Fibroblast of the conjunctiva (primary cell): Measurements from ENCODE around the gene PDE10A.
"Not testable (repeated sequence)": the region's sequence is repeated elsewhere in the genome, so short reads cannot be mapped to it uniquely, and the experiment has no call there.

Experiments
- DNase-seq: peaks from one replicate; pipeline ENCODE4 v3.0.0-alpha.2; 2010; ENCODE audit warnings: low read depth

The PDE10A gene

DNA sequence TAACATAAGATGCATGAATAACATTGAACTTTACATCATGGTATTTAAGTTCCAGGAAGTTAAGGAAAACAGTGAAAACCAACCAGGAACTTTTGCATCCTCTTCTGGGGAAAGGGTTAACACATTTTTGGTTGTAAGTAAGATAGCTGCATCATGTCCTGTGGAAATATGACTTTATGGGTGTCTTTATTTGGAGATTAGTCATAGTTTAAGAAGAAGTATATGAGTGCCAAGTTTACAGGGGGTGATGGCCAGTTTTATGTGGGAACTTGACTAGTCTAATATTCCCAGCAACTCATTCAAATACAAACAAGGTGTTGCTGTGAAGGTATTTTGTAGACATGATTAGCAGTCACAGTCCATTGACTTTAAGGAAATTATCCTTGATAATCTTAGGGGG is 78.0 kb downstream of the PDE10A start:
- no peak for DNase-seq

DNA sequence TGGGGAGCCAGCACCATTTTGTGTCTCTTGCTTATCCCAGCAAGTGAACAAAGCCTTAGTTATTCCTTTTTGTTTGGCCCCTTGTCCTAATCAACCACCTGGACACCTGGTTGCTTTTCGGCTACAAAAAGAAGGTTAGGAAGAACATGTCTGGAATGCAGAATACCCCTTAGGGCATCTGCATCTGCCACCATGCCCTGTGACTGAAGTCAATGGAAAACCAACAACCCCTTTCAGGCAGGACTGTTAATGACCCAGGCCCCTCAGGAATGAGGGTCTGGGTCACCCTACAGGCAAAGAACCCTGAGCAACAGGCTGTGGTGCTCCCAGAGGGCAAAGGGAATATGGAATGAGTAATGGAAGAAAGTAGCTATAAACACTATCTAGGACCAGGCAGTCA is 78.5 kb downstream of the PDE10A start:
- DNase-seq: no peak

DNA sequence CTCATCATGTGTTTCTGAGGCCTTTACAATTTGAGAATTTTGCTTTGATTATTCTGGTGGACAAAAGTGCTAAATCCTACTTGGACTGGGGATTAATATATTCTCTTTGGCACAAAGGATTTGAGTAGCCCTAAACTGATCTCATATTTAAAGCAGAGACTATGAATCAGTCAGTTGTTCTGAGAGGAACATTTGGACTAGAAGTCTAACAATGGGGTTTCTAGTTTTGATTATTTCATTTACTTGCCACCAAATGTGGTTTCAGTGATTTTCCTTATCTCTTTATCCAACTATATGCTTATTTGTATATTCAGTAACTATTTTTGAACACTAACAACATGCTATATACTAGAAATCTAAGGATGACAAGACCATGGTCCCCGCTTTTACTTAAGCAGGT is 81.4 kb downstream of the PDE10A start:
- DNase-seq: no peak

DNA sequence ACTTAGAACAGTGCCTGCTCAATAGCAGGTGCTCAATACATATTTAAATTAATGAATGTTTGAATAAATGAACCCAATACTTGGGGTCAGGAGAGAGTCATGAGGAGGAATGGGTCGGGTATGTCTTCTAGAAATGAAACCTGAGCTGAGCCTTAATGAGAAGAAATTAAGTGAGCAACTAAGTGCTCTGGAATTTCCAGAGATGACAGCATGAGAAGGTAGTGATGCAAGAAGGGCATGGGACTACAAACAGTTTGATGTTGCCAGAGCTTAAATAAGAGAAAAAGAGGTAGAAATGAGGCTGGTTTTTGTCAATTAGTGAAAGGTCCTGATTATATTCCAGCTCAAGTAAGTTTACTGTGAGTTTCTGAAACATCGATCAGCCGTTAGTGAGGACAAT is 82.9 kb downstream of the PDE10A start:
- no peak for DNase-seq

DNA sequence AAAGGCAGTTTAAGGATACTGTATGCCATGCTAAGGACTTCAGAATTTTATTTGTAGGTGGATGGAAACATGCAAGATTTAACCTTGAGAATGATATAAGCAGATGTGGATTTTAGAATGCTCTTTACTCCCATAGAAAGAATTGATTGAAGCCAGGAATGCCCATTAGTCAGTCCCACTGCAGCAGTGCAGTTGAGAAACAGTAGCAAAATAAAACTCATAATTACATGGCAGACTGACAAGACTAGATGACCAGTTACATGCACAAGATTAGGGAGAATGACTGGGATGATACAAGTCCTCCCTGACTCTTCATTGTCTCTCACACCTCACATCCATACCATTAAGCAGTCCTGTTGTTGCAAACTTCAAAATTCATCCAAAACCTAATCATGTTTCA is 83.9 kb downstream of the PDE10A start:
- DNase-seq: no peak

DNA sequence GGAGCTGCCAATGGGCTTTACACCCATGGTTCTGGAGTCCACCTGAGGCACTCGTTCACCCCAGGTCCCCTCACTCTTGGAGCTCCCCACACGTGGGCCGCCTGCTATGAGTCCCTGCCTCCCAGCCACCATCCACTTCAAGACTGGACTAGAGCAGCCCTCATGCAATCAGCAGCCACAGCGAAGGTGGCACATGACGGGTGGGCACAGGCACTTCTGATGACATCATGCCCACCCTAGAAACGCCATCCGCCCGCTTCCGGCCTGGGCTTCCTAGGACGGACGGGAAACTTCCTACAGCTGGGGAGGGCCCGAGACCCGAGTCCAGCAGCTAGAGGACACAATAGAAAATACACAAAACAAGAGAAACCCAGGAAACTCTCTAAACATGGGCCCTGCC is 85.5 kb downstream of the PDE10A start:
- DNase-seq: no peak

DNA sequence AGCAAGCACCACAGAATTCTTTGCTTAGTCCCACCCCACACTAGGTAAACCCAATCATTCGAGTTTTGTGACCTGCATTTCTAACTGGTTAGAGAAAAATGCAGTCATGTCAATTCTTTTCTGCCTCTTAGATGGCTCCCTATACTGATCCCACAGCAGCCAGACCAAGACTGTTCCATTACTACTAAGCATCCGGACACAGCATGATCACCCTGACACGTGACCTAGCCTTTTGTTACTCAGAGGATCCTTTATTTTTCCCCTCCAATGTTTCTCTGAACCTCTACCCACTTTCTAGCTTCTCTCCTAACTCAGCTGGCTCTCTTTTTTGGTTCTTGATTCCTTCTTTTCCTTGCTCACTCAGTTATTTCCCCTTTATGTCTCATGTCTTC is 87.9 kb downstream of the PDE10A start:
- DNase-seq: no peak

DNA sequence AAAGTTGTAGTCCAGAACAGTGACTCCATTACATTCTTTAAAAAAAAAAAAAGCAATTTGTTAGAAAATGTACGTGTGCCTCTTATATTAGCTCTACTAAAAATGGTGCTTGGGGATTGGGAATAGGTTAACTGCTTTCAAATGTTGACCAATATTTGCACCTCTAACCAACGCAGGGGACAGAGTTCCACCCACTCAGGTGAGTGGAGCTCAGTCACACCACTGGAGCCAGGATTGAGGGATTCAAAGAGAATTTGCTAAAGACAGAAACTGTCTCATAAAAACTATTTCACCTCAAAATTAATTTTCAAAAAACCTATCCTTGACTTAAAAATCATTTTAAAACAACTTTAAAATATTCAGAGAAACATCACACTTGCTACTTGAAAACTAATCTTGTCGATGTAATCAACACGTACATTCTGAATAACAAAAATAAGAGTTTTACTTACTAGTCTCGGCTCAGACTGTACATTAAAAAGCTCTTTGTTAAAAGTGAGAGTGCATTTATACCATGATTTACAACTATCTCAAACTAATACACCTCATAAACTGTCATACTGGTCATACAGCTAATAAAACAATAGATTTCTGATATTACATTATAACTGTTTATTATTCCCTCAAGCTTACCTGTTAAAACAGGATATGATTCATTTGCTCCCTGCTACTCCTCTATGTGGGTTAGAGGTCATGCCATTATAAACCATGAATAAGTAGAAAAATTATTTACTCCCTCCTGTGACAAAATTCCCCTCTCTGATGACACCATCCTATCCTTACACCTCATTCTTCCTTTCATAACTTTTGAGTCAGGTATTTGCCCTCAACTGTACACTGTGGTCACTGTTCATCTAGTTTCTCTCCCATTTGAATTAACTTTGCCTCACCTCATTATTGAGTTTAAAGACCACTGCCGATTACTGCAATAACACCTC is 88.6 kb downstream of the PDE10A start:
- no peak for DNase-seq

DNA sequence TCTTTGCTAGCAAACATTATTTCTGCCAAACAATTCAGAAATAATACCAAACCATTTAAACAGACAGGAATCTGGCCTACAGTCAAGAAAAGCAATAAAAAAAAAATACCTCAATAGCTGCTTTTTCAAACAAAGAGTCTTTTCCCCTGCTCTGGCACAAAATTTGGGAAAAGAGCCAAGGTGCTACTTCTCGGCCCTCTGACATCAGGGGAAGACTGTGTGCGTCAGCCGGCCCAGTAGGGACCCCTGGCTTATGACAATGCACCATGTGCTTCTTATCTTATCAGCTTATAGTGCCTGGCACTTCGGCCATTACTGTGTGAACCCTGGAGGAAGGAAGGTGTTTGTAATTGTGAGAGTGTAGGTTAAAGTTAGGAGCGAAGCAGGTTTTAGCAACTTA is 89.4 kb downstream of the PDE10A start:
- DNase-seq: peak; percentile 12

DNA sequence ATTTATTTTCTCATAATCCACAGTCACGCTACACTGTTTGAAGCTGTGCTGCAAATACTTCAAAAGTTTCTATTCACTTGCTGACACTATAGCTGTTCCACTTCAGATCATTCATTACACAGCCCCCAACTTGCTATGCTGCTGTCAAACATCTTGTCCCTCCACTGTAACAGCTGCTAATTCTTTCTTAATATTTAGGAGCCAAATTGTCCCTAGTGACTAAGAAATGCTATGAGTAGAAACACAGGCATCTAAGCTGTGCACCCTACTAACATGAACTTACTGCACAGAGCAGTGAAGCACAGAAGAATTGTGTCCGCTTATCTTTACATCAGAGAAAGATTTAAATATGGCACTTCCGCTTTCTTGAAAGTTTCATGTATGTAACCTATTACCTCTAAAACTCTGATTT is 91.3 kb downstream of the PDE10A start:
- no peak for DNase-seq

DNA sequence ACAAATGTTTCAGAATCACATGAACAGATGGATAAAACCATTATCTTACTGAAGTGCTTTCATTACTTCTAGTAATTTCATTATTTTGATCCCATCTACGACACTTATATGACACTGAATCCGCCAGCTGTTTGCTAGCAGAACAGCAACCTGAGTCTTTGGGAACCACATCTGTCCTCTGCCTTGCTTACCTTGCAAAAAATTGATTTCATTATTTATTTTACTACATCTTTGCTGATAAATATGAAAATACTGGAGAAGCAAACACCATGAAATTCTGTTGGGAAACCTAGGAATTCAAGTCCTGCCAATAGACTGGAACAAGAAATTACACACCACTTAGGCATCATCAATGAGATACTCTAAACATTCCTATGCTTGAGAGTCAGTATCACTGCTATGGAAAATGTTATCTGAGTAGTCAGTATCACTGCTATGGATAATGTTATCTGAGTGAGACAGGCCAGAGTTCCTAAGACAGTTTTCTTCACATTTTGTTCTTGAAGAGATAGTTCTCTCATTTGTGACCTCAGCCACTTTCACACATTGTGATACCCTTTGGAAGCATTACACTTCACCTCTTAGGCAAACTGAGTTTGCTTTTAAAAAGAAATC is 91.9 kb downstream of the PDE10A start:
- no peak for DNase-seq

DNA sequence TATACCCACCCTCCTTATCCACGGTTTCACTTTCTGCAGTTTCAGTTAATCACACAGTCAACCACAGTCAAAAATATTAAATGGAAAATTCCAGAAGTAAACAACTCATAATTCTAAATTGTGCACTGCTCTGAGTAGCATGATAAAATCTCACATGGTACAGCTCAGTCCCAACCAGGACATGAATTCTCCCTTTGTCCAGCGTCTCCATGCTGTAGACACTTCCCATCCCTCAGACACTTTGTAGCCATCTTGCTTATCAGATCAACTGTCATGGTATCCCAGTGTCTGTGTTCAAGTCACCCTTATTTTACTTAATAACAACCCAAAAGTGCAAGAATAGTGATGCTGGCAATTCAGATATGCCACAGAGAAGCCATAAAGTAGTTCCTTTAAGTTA is 94.7 kb downstream of the PDE10A start:
- DNase-seq: no peak

DNA sequence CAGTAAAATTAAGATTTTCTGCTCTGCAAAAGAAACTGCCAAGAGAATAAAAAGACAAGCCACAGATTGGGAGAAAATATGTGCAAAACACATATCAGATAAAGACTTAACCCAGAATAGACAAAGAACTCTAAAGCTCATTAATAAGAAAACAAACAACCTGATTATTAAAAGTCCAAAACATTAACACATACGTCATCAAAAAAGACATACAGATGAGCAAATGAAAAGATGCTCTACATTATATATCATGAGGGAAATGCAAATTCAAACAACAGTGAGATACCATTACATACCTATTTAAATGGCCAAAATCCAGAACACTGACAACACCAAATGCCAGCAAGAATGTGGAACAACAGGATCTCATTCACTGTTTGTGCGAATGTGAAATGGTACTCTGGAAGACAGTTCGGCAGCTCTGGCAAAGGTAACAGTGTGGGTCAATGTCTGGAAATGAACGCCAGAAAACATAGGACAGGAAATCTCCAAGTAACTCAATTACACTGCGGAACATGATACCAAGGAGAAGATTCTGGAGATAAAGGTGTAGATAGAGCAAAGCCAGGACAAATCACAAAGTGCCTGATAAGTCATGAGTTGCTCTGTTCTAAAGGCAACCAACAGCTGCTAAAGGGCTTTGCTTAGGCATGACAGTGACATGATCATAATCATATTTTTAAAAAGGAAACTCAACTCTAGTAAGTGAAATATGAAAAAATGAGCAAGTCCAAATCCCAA is 96.8 kb downstream of the PDE10A start:
- DNase-seq: no peak

DNA sequence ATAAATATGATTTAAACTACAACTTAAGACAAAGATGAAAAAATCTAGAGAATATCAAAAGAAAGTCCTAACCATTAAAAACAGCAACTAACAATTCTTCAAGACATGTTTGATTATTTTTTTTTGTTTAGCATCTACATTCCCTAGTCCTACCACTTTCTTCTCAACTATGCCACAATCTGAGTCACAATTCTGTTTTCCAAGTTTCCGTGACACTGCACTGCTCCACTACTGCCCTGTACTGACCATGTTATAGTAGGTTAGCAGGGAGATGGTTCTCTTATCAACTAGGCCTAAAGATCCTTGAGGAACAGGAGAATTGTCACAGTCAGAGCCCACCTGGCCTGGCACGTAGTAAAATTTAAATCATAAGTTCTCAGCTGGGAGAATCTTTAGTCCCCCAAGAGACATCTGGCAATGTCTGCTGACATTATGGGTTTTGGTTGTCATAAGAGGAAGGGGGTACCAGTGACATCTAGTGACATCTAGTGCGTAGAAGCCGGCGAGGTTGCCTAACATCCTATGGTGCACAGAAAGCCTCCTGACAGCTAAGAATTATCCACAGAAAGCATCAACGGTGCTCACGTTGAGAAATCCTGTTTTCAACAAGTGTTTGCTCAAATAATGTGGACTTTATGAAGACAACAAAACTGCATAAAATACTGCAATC is 100.5 kb downstream of the PDE10A start:
- DNase-seq: no peak

DNA sequence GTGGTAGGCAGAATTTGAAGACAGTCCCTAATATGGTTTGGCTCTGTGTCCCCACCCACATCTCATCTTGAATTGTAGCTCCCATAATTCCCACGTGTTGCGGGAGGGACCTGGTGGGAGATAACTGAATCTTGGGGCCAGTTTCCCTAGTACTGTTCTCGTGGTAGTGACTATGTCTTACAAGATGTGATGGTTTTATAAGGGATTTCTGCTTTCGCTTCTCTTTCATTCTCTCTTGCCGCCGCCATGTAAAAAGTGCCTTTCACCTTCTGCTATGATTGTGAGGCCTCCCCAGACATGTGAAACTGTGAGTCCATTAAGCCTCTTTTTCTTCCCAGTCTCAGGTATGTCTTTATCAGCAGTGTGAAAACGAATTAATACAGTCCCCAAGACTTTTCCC is 103.4 kb downstream of the PDE10A start:
- no peak for DNase-seq

DNA sequence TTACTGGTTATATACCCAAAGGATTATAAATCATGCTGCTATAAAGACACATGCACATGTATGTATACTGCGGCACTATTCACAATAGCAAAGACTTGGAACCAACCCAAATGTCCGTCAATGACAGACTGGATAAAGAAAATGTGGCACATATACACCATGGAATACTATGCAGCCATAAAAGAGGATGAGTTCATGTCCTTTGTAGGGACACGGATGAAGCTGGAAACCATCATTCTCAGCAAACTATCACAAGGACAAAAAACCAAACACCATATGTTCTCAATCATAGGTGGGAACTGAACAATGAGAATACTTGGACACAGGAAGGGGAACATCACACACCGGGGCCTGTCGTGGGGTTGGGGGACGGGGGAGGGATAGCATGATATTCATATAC is 104.9 kb downstream of the PDE10A start:
- not testable (repeated sequence) for DNase-seq

DNA sequence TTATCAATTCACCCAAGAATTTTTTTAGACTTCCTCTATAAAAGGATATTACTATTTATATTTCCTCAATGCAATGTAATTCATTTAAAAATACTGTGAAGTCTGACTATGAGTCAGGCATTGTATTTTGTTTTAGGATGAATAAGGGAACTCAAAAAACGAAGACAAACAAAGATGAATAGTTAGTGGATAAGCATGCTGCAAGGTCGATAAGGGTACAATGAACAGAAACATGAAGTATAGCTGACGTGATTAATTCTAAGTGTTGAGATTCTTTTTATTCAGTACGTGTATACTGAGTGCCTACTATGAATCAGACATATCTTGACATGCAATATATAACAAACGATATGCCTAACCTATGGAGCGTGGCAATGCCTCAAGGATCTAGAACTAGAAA is 105.4 kb downstream of the PDE10A start:
- DNase-seq: no peak

DNA sequence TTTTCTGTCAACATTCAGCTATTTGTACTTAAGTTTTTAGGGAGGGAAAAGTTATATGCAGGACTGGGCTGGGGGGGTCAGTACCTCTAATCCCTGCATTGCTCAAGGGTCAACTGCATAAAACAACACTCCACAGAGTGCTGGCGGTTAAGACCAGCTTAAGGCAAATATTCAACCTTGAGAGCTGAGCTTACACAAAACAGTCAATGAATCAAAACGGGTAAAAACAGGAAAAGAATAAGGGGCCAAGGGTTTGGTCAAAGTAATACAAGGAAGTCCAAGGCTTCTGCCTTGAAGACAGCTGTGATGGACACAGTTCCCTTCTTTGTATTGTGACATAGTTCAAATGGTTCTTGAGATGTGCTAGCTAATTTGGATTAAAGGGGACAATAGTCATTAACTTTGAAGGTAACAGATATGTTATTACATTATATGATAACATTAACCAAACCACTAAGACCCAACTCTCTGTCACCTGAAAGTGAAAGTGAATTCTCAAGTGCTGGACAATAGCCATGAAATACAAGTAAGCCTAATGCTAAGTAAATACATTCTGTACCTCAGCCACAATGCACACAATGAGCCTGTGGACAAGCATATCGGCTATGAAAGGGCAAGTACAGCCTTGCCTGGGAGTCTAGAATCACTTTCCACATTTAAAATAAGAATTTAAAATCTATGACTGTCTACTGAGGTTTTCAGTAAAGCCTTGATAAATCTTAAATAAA is 106.8 kb downstream of the PDE10A start:
- no peak for DNase-seq

DNA sequence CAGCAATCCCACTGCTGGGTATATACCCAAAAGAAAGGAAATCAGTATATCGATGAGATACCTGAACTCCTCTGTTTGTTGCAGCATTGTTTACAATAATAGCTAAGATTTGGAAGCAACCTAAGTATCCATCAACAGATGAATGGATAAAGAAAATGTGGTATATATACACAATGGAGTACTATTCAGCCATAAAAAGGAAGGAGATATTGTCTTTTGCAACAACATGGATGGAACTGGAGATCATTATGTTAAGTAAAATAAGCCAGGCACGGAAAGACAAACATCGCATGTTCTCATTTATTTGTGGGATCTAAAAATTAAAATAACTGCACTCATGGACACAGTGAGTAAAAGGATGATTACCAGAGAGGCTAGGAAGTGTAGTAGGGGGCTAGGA is 108.4 kb downstream of the PDE10A start:
- DNase-seq: not testable (repeated sequence)

DNA sequence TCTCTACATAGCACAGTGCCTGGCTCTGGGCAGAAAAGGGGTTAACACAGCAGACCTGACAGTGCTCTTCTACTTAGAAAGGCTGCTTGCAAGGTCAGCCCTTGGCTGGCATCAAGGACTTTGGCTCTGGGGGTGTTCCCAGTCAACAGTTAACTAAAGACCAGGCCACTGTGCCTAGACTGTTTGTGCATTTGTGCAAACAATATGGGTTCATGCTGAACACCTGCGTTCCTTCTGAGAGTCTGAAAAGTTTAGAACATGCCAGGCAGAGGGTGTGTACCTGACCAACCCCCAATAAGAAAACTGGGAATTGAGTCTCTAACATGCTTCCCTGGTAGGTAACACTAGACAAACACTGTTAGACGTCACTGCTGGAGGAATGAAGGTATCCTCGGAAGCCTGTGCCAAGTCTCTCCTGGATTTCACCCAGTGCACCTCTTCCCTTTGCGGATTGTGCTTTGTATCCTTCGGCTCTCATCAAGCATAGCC is 110.7 kb downstream of the PDE10A start:
- no peak for DNase-seq

DNA sequence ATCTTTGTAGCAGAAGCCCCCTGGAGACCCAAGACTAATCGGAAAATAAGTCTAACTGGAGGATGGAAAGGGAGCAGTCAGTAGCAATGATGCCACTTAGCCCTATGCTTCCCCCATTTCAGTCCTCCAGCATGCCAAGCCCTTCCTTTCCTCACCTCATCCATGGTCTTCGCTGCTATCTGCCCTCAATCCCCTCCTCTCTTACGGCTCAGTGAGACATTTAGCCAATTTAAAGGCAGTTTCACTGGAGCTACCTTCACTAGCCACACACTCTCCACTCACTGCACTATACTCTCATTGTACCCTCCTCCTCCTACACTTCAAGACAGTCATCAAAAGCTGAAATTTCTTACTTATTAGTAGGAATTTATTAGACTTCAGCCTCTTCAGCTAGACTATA is 111.2 kb downstream of the PDE10A start:
- DNase-seq: no peak

DNA sequence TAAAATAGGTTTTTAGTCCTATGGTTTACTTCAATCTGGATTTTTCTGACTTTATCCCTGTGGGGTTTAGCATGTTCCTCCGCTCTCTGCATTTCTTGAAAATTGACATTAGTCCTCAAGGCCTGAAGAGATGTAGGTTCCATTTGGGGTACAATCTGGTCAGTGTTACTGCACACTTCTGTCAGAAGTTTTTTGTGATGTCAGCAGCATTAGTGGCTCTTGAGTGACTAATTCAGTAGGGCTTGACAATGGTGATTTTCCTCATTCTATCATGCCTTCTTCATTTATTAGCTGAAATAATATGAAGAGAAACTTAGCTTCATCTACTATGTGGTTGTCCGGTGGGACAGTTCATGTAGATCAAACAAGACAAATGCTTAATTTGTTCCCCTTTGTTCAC is 114.6 kb downstream of the PDE10A start:
- DNase-seq: no peak
